ENCODE measurements around the gene LMOD3. TPM values are rescaled to one million over a fixed set of nuclear protein-coding genes. Genes with fewer than 3 reads are reported as not detected.

Gene LMOD3
- total and polyA plus RNA-seq, 9 of the 15 experiments (the other 6 are each of a cell fraction or from before 2014, with no cell fraction given) = 0.03 TPM; not detected in 8

- no peak for TF ChIP-seq ZNF589 (CRISPR knock-in tag; IDR thresholded peaks at IDR 0.05; ENCODE audit: low read depth)
- TF ChIP-seq NR2F6 (CRISPR knock-in tag; IDR thresholded peaks at IDR 0.05) = no peak
- TF ChIP-seq GABPA (tag; conservative IDR thresholded peaks at IDR 0.05; ENCODE audit: low read depth) = 0 out of 2 replicates have a peak, but pooled peaks have one; percentile 29
- no peak for TF ChIP-seq RBBP5 (IDR thresholded peaks at IDR 0.05; ENCODE audit: borderline replicate concordance, insufficient read depth, low read length, poor library complexity, severe bottlenecking)
- no peak for TF ChIP-seq ZFPM2 (CRISPR knock-in tag; IDR thresholded peaks at IDR 0.05)
- TF ChIP-seq KDM5B (IDR thresholded peaks at IDR 0.05; ENCODE audit: insufficient replicate concordance, low read depth, low read length) = no peak
- no peak for TF ChIP-seq SRSF7 (optimal IDR thresholded peaks at IDR 0.05; ENCODE audit: low read depth, low read length)
- no peak for TF ChIP-seq HIVEP1 (CRISPR knock-in tag; IDR thresholded peaks at IDR 0.05)
- TF ChIP-seq ZNF140 (CRISPR knock-in tag; IDR thresholded peaks at IDR 0.05) = no peak
- TF ChIP-seq NR2C1 (IDR thresholded peaks at IDR 0.05) = no peak
- TF ChIP-seq NR2C1 (tag; IDR thresholded peaks at IDR 0.05) = no peak
- TF ChIP-seq ZFP36 (IDR thresholded peaks at IDR 0.05; ENCODE audit: low read depth, low read length, partially characterized antibody) = no peak
- TF ChIP-seq ZNF707 (CRISPR knock-in tag; conservative IDR thresholded peaks at IDR 0.05) = no peak
- peak; percentile 96 for TF ChIP-seq ARID4B (CRISPR knock-in tag; IDR thresholded peaks at IDR 0.05)
- no peak for TF ChIP-seq BCOR (IDR thresholded peaks at IDR 0.05)
- TF ChIP-seq RBM22 (IDR thresholded peaks at IDR 0.05; ENCODE audit: low read depth, low read length, poor library complexity, severe bottlenecking) = no peak
- TF ChIP-seq JUND (IDR thresholded peaks at IDR 0.05; ENCODE audit: borderline replicate concordance, low read depth, low read length) = peak; percentile 54; the same call in 1 of the 2 replicates
- TF ChIP-seq JUND (tag; IDR thresholded peaks at IDR 0.05; ENCODE audit: borderline replicate concordance, low read depth, low read length) = peak; percentile 19; the same call in 2 of the 3 replicates
- TF ChIP-seq HDAC8 (tag; IDR thresholded peaks at IDR 0.05) = no peak
- 0 out of 2 replicates have a peak, but pooled peaks have one; percentile 34 for TF ChIP-seq GABPB1 (CRISPR knock-in tag; IDR thresholded peaks at IDR 0.05)
- no peak for TF ChIP-seq GTF3C2 (IDR thresholded peaks at IDR 0.05; ENCODE audit: borderline replicate concordance, extremely low read depth, insufficient read length)
Measured at GRCh38 chr3:69084326-69085167, 37.8 kb downstream of the LMOD3 start, which contains the start of gene ARL6IP5 (continued).

Data from K562 (cell line).